Pulmonary artery endothelial cell (primary cell): ENCODE measurements around the gene NEMF. TPM values are rescaled to one million over a fixed set of nuclear protein-coding genes. Genes with fewer than 3 reads are reported as not detected.
"Not testable (repeated sequence)": the region's sequence is repeated elsewhere in the genome, so short reads cannot be mapped to it uniquely, and the experiment has no call there.

ENCODE experiments used
- DNase-seq: peaks from one replicate; pipeline ENCODE4 v3.0.0-alpha.2; 2011; ENCODE audit warnings: low read depth, low spot score
- total RNA-seq: library from RNA; depleted of rRNA; stranded (reverse); fragments of >200 nt; gene quantifications from 2 replicates; pipeline ENCODE4 v1.2.3, GENCODE V29; 2014

The NEMF gene
- total RNA-seq, 1 donor from 2014 or later: 46.1 TPM

GRCh38 chr14:49761839-49762551, 90.6 kb downstream of the NEMF start:
- no peak for DNase-seq

GRCh38 chr14:49755378-49755777, 97.2 kb downstream of the NEMF start:
- no peak for DNase-seq

GRCh38 chr14:49754570-49755097, 98.0 kb downstream of the NEMF start:
- DNase-seq: no peak

GRCh38 chr14:49746476-49746875, 106.1 kb downstream of the NEMF start:
- DNase-seq: not testable (repeated sequence)

- DNase-seq: no peak
These were observed 107.4 kb downstream of the NEMF start for GRCh38 chr14:49745191-49745590.

- DNase-seq: not testable (repeated sequence)
These were observed 116.9 kb downstream of the NEMF start for GRCh38 chr14:49735669-49736068.

GRCh38 chr14:49733836-49734235, 118.8 kb downstream of the NEMF start:
- no peak for DNase-seq

- DNase-seq: no peak
These were observed 119.7 kb downstream of the NEMF start for GRCh38 chr14:49732896-49733295.

Other genes starting within 250 kb of the NEMF start
- 352 and 392 TPM in 2 replicates for gene RPL36AL, start 232.2 kb downstream of the NEMF start, total RNA-seq
- 105 and 127 TPM in 2 replicates for gene MGAT2, start 232.0 kb downstream of the NEMF start, total RNA-seq
- 10.2 TPM in 2 replicates for gene DNAAF2, start 217.5 kb downstream of the NEMF start, total RNA-seq
- gene POLE2, start 164.6 kb downstream of the NEMF start, total RNA-seq: 14.8 and 18.2 TPM in 2 replicates
- 1.2 and 2.0 TPM in 2 replicates for gene KLHDC1, start 159.7 kb downstream of the NEMF start, total RNA-seq
- gene KLHDC2, start 84.6 kb downstream of the NEMF start, total RNA-seq: 65.6 and 75.8 TPM in 2 replicates
- 86.0 and 110 TPM in 2 replicates for gene ARF6, start 40.3 kb upstream of the NEMF start, total RNA-seq